Measurements from ENCODE around the gene LILRB4. TPM values are rescaled to one million over a fixed set of nuclear protein-coding genes. Genes with fewer than 3 reads are reported as not detected.
"Not testable (repeated sequence)": the region's sequence is repeated elsewhere in the genome, so short reads cannot be mapped to it uniquely, and the experiment has no call there.

Gene LILRB4
- total RNA-seq, 2 donors from 2014 or later: 5.7 to 11.8 TPM

DNA sequence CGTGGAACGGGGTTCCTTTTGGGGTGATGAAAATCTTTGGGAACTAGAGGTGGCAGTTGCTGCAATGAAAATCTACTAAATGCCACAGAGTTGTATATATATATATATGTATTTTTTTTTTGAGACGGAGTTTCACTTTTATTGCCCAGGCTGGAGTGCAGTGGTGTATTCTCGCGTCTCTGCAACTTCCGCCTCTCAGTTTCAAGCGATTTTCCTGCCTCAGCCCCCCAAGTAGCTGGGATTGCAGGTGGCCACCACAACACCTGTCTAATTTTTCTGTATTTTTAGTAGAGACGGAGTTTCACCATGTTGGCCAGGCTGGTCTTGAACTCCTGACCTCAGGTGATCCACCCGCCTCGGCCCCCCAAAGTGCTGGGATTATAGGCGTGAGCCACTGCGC lies 18.8 kb downstream of the LILRB4 start:
- DNase-seq; ATAC-seq; intact Hi-C loops (cut with DNase I): not testable (repeated sequence)

DNA sequence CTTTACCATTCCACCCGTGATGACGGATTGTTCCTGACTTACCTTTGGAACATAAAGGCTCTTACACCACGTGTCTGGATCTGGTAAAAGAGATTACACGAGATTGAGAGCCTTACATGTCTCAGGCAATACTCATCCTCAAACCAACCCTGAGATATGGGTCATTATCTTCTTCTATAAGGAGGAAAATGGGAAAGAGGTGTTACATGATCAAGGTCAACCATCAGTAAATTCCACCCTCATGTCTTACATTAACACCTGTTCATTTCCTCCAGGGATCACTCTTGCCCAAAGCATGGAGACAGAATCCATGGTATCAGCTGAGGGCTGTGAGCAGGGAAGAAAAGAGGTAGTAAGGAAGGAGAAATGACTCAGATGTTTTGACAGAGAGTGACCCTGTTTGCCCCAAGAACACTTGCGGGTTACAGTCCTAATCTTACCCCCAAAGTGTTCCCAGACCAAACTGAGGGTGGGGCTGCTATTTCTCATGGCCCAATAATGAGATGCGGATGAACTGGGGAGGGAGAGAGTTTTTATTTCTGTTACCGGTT lies 19.6 kb downstream of the LILRB4 start:
- intact Hi-C loops (cut with DNase I): no loop called here
- ATAC-seq (no peak), DNase-seq (no peak)

DNA sequence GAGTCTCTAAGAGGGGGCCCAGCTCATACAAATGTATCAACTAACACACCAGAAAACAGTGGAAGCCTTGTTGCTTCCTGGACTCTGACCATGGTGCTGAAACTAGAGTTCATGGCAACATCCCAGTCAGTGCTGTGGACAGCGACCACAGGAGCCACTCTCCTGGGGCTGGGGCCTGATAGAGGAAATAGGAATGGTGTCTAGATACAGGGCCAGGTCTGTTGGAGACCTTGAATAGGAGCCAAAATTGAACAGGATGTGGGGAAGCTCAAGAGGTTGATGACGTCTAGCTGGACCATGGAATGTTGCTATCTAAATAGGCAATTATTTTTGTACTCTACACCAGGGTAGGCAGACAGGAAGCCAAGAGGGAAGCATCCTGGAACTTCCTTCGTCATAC lies 21.7 kb downstream of the LILRB4 start:
- DNase-seq: no peak
- intact Hi-C loops (cut with DNase I): no loop called here
- ATAC-seq: no peak

- ATAC-seq (no peak), DNase-seq (no peak)
- intact Hi-C loops (cut with DNase I): no loop called here
Measured at GRCh38 chr19:54691582-54692297, 29.0 kb downstream of the LILRB4 start.

DNA sequence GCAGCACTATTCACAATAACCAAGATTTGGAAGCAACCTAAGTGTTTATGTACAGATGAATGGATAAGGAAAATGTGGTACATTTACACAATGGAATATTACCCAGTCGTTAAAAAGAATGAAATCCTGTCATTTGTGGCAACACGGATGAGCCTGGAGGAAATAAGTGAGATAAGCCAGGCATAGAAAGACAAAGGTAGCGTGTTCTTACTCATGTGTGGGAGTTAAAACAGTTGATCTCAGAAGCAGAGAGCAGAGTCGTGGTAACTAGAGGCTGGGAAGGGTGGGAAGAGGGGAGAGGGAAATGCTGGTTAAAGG lies 29.5 kb downstream of the LILRB4 start:
- ATAC-seq (no peak), DNase-seq (no peak)
- intact Hi-C loops (cut with DNase I): no loop called here

- DNase-seq (no peak), ATAC-seq (no peak)
- intact Hi-C loops (cut with DNase I): no loop called here
Measured at GRCh38 chr19:54694648-54695047, 31.9 kb downstream of the LILRB4 start.

- intact Hi-C loops (cut with DNase I): no loop called here
- no peak for DNase-seq
- no peak for ATAC-seq
Measured at GRCh38 chr19:54696117-54696548, 33.3 kb downstream of the LILRB4 start.

GRCh38 chr19:54696766-54697165 lies 34.0 kb downstream of the LILRB4 start:
- DNase-seq (no peak), ATAC-seq (no peak)
- intact Hi-C loops (cut with DNase I): no loop called here

- intact Hi-C loops (cut with DNase I): not testable (repeated sequence)
Measured at GRCh38 chr19:54697716-54698115, 34.9 kb downstream of the LILRB4 start.

DNA sequence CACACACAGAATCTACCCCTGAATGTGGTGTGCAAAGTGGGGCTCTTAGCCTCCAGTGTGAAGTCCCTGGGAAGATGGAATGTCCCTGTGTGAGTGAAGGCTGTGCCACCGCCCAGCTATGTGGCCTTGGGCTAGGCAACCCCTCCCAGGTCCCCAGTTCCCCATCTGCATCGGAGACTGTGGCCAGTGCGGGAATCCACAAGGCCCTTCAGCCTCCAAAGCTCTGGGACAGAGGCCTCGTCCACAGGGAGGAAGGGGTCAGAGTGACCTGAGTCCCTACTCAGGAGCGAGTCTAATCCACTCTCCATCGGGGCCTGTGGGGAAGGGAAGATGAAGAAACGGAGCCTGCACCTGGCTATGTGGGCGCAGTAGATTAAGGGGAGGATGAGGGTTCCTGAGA lies 42.1 kb downstream of the LILRB4 start:
- no peak for ATAC-seq
- intact Hi-C loops (cut with DNase I): no loop called here
- no peak for DNase-seq

More at GRCh38 chr19:54697716-54698115, 34.9 kb downstream of the LILRB4 start:
- DNase-seq, ATAC-seq: not testable (repeated sequence)

DNA sequence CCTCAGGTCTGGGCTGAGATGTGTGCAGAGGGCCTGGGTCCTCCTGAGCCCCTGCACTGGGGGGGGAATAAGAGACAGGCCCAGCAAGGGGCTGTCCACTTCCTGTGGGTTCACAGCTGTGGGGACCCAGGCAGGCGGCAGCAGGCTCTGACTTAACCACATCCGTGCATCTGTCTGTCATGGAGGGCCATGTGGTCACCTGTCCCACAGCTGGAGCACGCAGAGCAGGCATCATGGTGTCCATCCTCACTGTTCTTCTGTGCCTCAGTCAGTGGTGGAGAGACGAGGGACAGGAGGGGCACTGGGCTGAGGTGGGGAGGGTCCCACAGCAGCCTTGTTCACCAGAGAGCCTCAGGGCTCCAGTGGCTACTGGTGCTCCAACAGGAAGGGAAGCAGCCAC lies 45.2 kb downstream of the LILRB4 start:
- DNase-seq (no peak), ATAC-seq (no peak)
- intact Hi-C loops (cut with DNase I): no loop called here

DNA sequence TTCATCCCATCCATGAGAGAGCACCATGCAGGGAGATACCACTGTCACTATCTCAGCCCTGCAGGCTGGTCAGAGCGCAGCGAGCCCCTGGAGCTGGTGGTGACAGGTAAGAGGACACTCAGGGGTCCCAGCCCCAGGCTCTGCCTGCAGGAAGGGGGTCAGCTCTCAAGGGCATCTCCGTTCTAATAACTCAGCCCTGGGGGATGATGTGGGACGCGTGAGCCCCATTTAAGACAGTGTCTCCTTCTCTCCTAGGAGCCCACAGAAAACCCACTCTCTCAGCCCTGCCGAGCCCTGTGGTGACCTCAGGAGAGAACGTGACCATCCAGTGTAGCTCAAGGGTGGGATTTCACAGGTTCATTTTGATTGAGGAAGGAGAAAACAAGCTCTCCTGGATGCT lies 46.0 kb downstream of the LILRB4 start:
- ATAC-seq: no peak
- intact Hi-C loops (cut with DNase I): no loop called here

GRCh38 chr19:54709212-54709948 lies 46.6 kb downstream of the LILRB4 start:
- intact Hi-C loops (cut with DNase I): no loop called here
- no peak for ATAC-seq
- DNase-seq: no peak

More for the DNA sequence above, 46.0 kb downstream of the LILRB4 start:
- no peak for DNase-seq

GRCh38 chr19:54709956-54710355 lies 47.2 kb downstream of the LILRB4 start:
- DNase-seq; intact Hi-C loops (cut with DNase I); ATAC-seq: not testable (repeated sequence)

Small RNA genes lying within 50 kb of the gene (microRNA-seq; reads per million reads assigned to microRNA genes)
- 0 reads per million in 2 donors for gene MIR8061

Other genes starting within 250 kb of the LILRB4 start
- 1 to 10 TPM; 1.9 to 3.0 TPM for gene TTYH1, start 247.5 kb upstream of the LILRB4 start, total RNA-seq
- gene LENG8, start 213.8 kb upstream of the LILRB4 start, total RNA-seq: 10 to 100 TPM; 66.6 to 76.5 TPM
- 1 to 10 TPM; 3.3 to 5.4 TPM for gene LENG9, start 199.2 kb upstream of the LILRB4 start, total RNA-seq
- gene CDC42EP5, start 189.7 kb upstream of the LILRB4 start, total RNA-seq: 10 to 100 TPM; 13.0 to 25.0 TPM
- gene LAIR2, start 160.2 kb upstream of the LILRB4 start, total RNA-seq: 1 to 10 TPM in 1 of 2 donors, not detected in 1; 1.1 TPM
- 1 to 10 TPM; 2.1 to 5.8 TPM for gene LILRA2, start 89.2 kb upstream of the LILRB4 start, total RNA-seq
- under 1 TPM; 0.86 to 0.97 TPM for gene LILRA1, start 69.4 kb upstream of the LILRB4 start, total RNA-seq
- 1 to 10 TPM; 3.1 to 4.2 TPM for gene LILRB1, start 32.5 kb upstream of the LILRB4 start, total RNA-seq
- gene KIR3DL3, start 61.5 kb downstream of the LILRB4 start, total RNA-seq: not detected
- gene KIR2DL3, start 75.5 kb downstream of the LILRB4 start, total RNA-seq: not detected
- not detected for gene KIR2DL1, start 106.8 kb downstream of the LILRB4 start, total RNA-seq
- gene KIR2DL4, start 140.6 kb downstream of the LILRB4 start, total RNA-seq: not detected
- not detected for gene KIR3DL1, start 153.5 kb downstream of the LILRB4 start, total RNA-seq
- gene KIR2DS4, start 169.7 kb downstream of the LILRB4 start, total RNA-seq: not detected
- gene KIR3DL2, start 187.5 kb downstream of the LILRB4 start, total RNA-seq: not detected
- gene FCAR, start 211.2 kb downstream of the LILRB4 start, total RNA-seq: under 1 TPM; 0.65 to 0.77 TPM
- not detected for gene NCR1, start 243.2 kb downstream of the LILRB4 start, total RNA-seq